Endothelial cell of umbilical vein (primary cell): ENCODE data around the gene NID2.

ENCODE experiments used
- CTCF ChIP-seq, 2 donors: IDR thresholded peaks; 1 replicate in 1 of 2; 2 replicates in 1 of 2; pipeline ENCODE4 v1.5.1; 2011; ENCODE audit warnings: low read length in 2 of 2, mild to moderate bottlenecking in 2 of 2, moderate library complexity in 2 of 2, control low read depth in 1 of 2, inconsistent platforms in 1 of 2, low read depth in 1 of 2; ENCODE audit not compliant: insufficient read depth in 1 of 2; ENCODE audit errors: extremely low read depth in 1 of 2
- EZH2 ChIP-seq: IDR thresholded peaks from 2 replicates; pipeline ENCODE4 v1.6.1; 2012; ENCODE audit warnings: borderline replicate concordance, low read depth, mild to moderate bottlenecking, moderate library complexity, low read length, inconsistent platforms; ENCODE audit not compliant: severe bottlenecking
- FOS ChIP-seq: IDR thresholded peaks from 2 replicates; pipeline ENCODE4 v1.6.1; 2011; ENCODE audit warnings: mild to moderate bottlenecking, low read length, moderate library complexity, borderline replicate concordance; ENCODE audit not compliant: insufficient read depth
- POLR2A ChIP-seq: IDR thresholded peaks from 2 replicates; pipeline ENCODE4 v1.6.1; 2012; ENCODE audit warnings: low read depth, mild to moderate bottlenecking, control low read depth, low read length
- POLR2AphosphoS5 ChIP-seq: IDR thresholded peaks from 2 replicates; pipeline ENCODE4 v1.6.1; 2012; ENCODE audit warnings: low read depth, mild to moderate bottlenecking, control low read depth, low read length, moderate library complexity; ENCODE audit not compliant: insufficient read depth
- TF ChIP-seq, protein P1 (sequence below): IDR thresholded peaks from 2 replicates; pipeline ENCODE4 v1.6.1; 2011; ENCODE audit not compliant: insufficient read depth, insufficient read length

DNA sequence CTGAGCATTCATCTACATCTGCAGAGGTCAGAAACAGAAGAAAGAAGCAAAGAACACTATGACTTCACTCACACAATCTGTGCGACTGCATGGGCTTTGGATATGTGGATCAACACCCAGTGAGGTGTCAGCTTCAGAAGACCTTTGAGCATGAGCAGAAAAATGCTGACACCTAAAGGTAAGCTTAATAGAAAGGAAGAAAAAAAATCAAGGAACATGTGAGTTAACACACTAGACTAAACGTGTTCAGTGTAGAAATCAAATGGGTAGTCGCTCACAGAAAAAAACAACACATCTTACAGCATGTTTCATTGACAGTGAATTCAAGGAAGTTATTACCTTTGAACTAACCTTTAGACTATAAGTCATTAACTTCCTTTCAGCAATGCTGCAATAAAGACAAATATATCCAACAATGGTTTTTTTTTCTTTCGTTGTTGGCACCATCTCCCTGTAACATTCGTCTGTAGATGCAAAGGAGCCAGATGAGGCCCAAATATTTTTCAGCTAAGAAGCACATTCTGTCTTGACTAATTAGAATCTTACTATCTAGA, 48.6 kb downstream of the NID2 start:
- TF ChIP-seq POLR2AphosphoS5 (no peak), CTCF (IDR thresholded peaks at IDR 0.05; ENCODE audit: extremely low read depth in 1 of 2, insufficient read depth in 1 of 2, low read depth in 1 of 2, low read length in 2 of 2) (no peak), POLR2A (no peak), FOS (no peak), EZH2 (no peak)
- TF ChIP-seq, protein P1, sequence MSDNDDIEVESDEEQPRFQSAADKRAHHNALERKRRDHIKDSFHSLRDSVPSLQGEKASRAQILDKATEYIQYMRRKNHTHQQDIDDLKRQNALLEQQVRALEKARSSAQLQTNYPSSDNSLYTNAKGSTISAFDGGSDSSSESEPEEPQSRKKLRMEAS, result no peak
